Heart left ventricle (tissue), 16 donors: Measurements from ENCODE around the gene CYB5R4. TPM values are rescaled to one million over a fixed set of nuclear protein-coding genes. Genes with fewer than 3 reads are reported as not detected.

ENCODE experiments used
- ATAC-seq, 4 donors: fragments of 200-7000 bp; cut with Tn5 transposase; one replicate each; pipeline ENCODE4 v1.9.1; 2020 to 2022; ENCODE audit warnings: moderate library complexity in 4 of 4, mild to moderate bottlenecking in 3 of 4, moderate number of reproducible peaks in 1 of 4
- DNase-seq, 5 donors: peaks; one replicate each; pipeline ENCODE4 v3.0.0-alpha.2; 2020
- H3K27ac ChIP-seq, 12 donors: fragments of 200-600 bp; sonication (generic) in 4 of 12; one replicate each; pipeline versions ENCODE4 v1.5.0 to v1.8.0; 2016 to 2022; ENCODE audit warnings: mild to moderate bottlenecking in 2 of 12
- H3K27me3 ChIP-seq, 9 donors: fragments of 200-600 bp; sonication (generic) in 2 of 9; one replicate each; pipeline versions ENCODE4 v1.5.1 to v1.8.0; 2016 to 2022; ENCODE audit warnings: mild to moderate bottlenecking in 3 of 9
- H3K36me3 ChIP-seq, 9 donors: fragments of 200-600 bp; sonication (generic) in 2 of 9; one replicate each; pipeline versions ENCODE4 v1.5.0 to v1.8.0; 2018 to 2022; ENCODE audit warnings: mild to moderate bottlenecking in 2 of 9
- H3K4me1 ChIP-seq, 12 donors: fragments of 200-600 bp; sonication (generic) in 4 of 12; one replicate each; pipeline versions ENCODE4 v1.5.0 to v1.8.0; 2016 to 2022; ENCODE audit warnings: mild to moderate bottlenecking in 3 of 12
- H3K4me3 ChIP-seq, 12 donors: fragments of 200-600 bp; sonication (generic) in 4 of 12; one replicate each; pipeline versions ENCODE4 v1.5.0 to v1.8.0; 2017 to 2022; ENCODE audit warnings: mild to moderate bottlenecking in 9 of 12, moderate library complexity in 4 of 12
- H3K9me3 ChIP-seq, 12 donors: fragments of 200-600 bp; sonication (generic) in 4 of 12; one replicate each; pipeline versions ENCODE4 v1.5.0 to v1.8.0; 2016 to 2022; ENCODE audit warnings: mild to moderate bottlenecking in 1 of 12
- CTCF ChIP-seq, 12 donors: fragments of 200-600 bp; sonication (generic) in 4 of 12; IDR thresholded peaks; one replicate each; pipeline versions ENCODE4 v1.5.0 to v1.8.0; 2018 to 2022; ENCODE audit warnings: antibody characterized with exemption in 12 of 12, mild to moderate bottlenecking in 5 of 12
- POLR2A ChIP-seq, 2 donors: fragments of 450-650 bp; IDR thresholded peaks; one replicate each; pipeline ENCODE4 v1.6.1; 2017; ENCODE audit warnings: antibody characterized with exemption in 2 of 2, mild to moderate bottlenecking in 2 of 2, moderate library complexity in 2 of 2
- WGBS, 4 donors: extraction: QIAGEN DNeasy Blood & Tissue Kit in 2 of 4; methylation state at CpG; one replicate each; pipeline versions ENCODE4 v1.1.5 to v1.1.7; 2013 to 2018; 5-methylcytosine and 5-hydroxymethylcytosine counted together
- intact Hi-C, 10 donors: fragments of 100-400 bp; cut with DNase I; formaldehyde crosslinking; loops; one replicate each; pipeline versions ENCODE4 v1.11.1 to v1.14.2; 2022
- polyA plus RNA-seq, 2 donors: library from polyadenylated mRNA; stranded (reverse); fragments of 200-250 nt; gene quantifications; one replicate each; pipeline ENCODE4 v1.2.3, GENCODE V29; 2013
- total RNA-seq, 9 donors: library from RNA; depleted of rRNA in 2 of 9; stranded (reverse); fragments of >200 nt in 2 of 9; fragmentation: NEBNext Ultra II Directional in 3 of 9; extraction: Animal tissue kit (Norgen Biotek cat#: 25700) in 3 of 9; gene quantifications; one replicate each; pipeline versions ENCODE4 v1.1.0 to v1.2.4, GENCODE V29; 2016 to 2023
- donor health status: ischemic (EF 13 %, LVEDD 7.1; RV severe dilation, severe dysfunction).
- donor health status: healthy with polysubstance abuse.
- donor health status: DM: no; HTN: yes; CAD: no.
- donor health status: DM: no; HTN: no; CAD: no.
- donor health status: ischemic (EF 25% LVEDD 6.9; RV normal size, moderate dysfunction).
- donor health status: ischemic (EF 25% LVEDD 5.7; RV mildly dilated, moderate dysfunction).
- donor health status: healthy.
- donor health status: DM: yes; HTN: yes; CAD: no.
- donor health status: ischemic (EF 35%, LVEDD 5.7; RV mildly dilated, moderate dysfunction).
- donor health status: nonischemic (EF 11% LVEDD 7.7; RV severe dilation, severe dysfunction).
- donor health status: DM: yes; HTN: yes; CAD: no.
- donor health status: PGD.
- donor health status: ischemic (EF 29% LVEDD 5.4; RV normal size, mild dysfunction).
- donor health status: nonischemic (EF 23%, LVEDD 6.1; RV moderate dilation, normal function).

CYB5R4 gene
- total and polyA plus RNA-seq, 11 donors: 1.3 to 29.0 (median 15.6) TPM

GRCh38 chr6:83974409-83975050 is 115.0 kb downstream of the CYB5R4 start:
- no peaks in the 10 kb centered on the region for H3K36me3 ChIP-seq
- DNase-seq (no peak), ATAC-seq (peak in 1 of 4 donors; percentile 34)
- H3K27me3 ChIP-seq: no peaks in the 10 kb centered on the region
- intact Hi-C loops: no loop called here
- TF ChIP-seq CTCF (IDR thresholded peaks at IDR 0.05) (no peak), POLR2A (IDR thresholded peaks at IDR 0.05) (no peak)
- H3K4me3 ChIP-seq: no peak overlapping the region
- H3K9me3 ChIP-seq: peaks cover 0 to 13% (median 0%) of the 10 kb centered on the region in 12 donors
- H3K4me1 ChIP-seq: no peaks in the 10 kb centered on the region
- no peak overlapping the region for H3K27ac ChIP-seq
- 3 to 14% (median 6%) methylated on average over 3 of the region's 3 CpGs for WGBS, 4 donors

DNA sequence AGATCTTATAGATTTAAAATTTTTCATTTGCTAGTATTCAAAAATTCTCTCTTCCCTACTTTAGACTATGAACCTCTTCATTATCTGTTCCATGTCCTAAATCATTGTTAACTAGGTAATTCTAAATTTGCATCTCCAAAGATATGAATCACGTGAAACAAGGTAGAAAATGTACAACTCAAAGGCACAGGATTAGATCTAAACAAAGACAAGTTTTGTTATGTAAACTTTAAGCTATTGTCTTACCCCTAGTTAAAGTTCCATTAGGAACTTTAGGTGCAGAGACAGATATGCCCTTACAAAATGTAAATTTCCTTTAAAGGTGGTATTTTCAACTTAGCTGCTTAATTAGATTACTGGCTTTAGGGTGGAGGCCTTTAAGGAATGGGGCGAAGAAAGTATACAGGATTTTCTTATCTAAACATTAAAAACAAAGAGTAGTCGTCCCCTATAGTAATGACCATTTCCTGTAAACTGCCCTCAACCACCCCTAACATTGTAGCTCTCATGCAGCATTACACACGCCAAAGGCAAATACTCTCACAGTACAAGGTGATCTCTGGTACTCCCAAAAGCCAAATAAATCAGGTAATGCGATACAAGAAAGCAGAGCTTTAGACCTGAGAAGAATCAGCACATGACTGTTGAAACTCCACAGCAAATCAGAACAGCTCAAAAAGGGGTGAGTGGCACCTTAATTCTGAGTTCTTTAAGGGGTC is 116.7 kb downstream of the CYB5R4 start:
- H3K27me3 ChIP-seq: no peaks in the 10 kb centered on the region
- H3K9me3 ChIP-seq: peaks cover 0 to 9% (median 0%) of the 10 kb centered on the region in 12 donors
- TF ChIP-seq CTCF (IDR thresholded peaks at IDR 0.05) (no peak), POLR2A (IDR thresholded peaks at IDR 0.05) (no peak)
- no peak overlapping the region for H3K4me3 ChIP-seq
- intact Hi-C loops: no loop called here
- no peaks in the 10 kb centered on the region for H3K36me3 ChIP-seq
- DNase-seq (no peak), ATAC-seq (no peak)
- no peaks in the 10 kb centered on the region for H3K4me1 ChIP-seq
- no peak overlapping the region for H3K27ac ChIP-seq
- 60 to 73% (median 69%) methylated on average over 5 of the region's 5 CpGs for WGBS, 4 donors

DNA sequence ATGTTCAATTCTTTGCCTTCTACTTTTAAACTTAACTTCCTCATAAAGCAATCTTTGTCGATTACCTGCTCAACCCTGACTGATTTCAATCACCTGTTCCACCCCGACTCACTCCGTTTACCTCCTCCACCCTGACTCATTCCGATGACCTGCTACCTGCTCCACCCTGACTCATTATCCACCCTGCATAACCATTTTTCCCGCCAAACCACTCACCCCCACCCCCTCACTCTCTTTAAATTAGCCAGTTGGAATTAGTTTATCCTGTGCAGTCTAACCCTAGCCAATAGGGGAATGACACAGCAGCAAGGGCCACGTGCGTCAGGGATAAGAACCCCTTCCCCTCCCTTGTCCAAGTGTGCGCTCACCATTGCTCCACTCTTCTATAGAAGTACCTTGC is 117.4 kb downstream of the CYB5R4 start:
- TF ChIP-seq POLR2A (IDR thresholded peaks at IDR 0.05) (no peak), CTCF (IDR thresholded peaks at IDR 0.05) (no peak)
- peaks cover 0 to 9% (median 0%) of the 10 kb centered on the region in 12 donors for H3K9me3 ChIP-seq
- no peak for ATAC-seq
- DNase-seq: no peak
- H3K4me3 ChIP-seq: no peak overlapping the region
- H3K4me1 ChIP-seq: no peaks in the 10 kb centered on the region
- intact Hi-C loops: no loop called here
- no peak overlapping the region for H3K27ac ChIP-seq
- 88 to 95% (median 92%) methylated on average over 8 of the region's 8 CpGs for WGBS, 4 donors
- no peaks in the 10 kb centered on the region for H3K36me3 ChIP-seq
- no peaks in the 10 kb centered on the region for H3K27me3 ChIP-seq

DNA sequence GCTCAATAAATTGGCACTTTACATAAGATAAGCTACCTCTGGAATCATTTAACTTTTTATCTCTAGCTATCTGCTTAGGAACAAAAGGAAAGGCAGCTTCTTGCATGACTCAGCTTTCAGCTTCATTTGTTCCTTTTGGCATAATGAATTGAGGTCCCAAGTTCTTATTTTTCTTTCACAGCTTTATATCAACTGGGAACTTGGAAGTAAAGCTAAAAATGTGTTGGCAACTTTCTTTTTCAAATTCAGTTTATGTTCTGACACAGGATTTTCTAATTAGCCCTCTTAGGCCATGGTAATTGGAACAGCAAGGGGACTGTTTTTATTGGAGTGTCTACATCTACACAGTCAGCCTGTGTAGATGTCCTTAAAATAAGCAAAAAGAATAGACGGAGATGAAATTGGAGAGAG is 118.8 kb downstream of the CYB5R4 start:
- no peak overlapping the region for H3K4me3 ChIP-seq
- H3K36me3 ChIP-seq: peaks cover 0 to 2% (median 0%) of the 10 kb centered on the region in 9 donors
- WGBS, 4 donors: 51 to 71% (median 55%) methylated on average over 1 of the region's 1 CpG
- intact Hi-C loops: no loop called here
- no peak for TF ChIP-seq POLR2A (IDR thresholded peaks at IDR 0.05)
- no peak for TF ChIP-seq CTCF (IDR thresholded peaks at IDR 0.05)
- peaks cover 0 to 9% (median 0%) of the 10 kb centered on the region in 12 donors for H3K9me3 ChIP-seq
- H3K4me1 ChIP-seq: no peaks in the 10 kb centered on the region
- ATAC-seq: no peak
- H3K27ac ChIP-seq: no peak overlapping the region
- no peak for DNase-seq
- H3K27me3 ChIP-seq: no peaks in the 10 kb centered on the region
